ENCODE data around the gene MRPL33.

- no peak for TF ChIP-seq ELF1 (IDR thresholded peaks at IDR 0.05)
- no peak for TF ChIP-seq JUND (IDR thresholded peaks at IDR 0.05)
- no peak for TF ChIP-seq EP300 (IDR thresholded peaks at IDR 0.05; ENCODE audit: borderline replicate concordance in 1 of 2, low read depth in 1 of 2, low read length in 1 of 2)
- TF ChIP-seq SMC3 (IDR thresholded peaks at IDR 0.05; ENCODE audit: low read depth, low read length) = no peak
- TF ChIP-seq, protein P1, sequence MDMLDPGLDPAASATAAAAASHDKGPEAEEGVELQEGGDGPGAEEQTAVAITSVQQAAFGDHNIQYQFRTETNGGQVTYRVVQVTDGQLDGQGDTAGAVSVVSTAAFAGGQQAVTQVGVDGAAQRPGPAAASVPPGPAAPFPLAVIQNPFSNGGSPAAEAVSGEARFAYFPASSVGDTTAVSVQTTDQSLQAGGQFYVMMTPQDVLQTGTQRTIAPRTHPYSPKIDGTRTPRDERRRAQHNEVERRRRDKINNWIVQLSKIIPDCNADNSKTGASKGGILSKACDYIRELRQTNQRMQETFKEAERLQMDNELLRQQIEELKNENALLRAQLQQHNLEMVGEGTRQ (IDR thresholded peaks at IDR 0.05; ENCODE audit: borderline replicate concordance, low read depth, low read length) = no peak
- TF ChIP-seq TCF12 (IDR thresholded peaks at IDR 0.05) = no peak
Observed at GRCh38 chr2:27779417-27780055, 8.0 kb downstream of the MRPL33 start.

Data from SK-N-SH (cell line).